ENCODE data around the gene ZNF500. TPM values are rescaled to one million over a fixed set of nuclear protein-coding genes. Genes with fewer than 3 reads are reported as not detected.

The ZNF500 gene
- total and polyA plus RNA-seq, 2 donors = 7.7 to 13.8 TPM

GRCh38 chr16:4713663-4714501 lies 53.1 kb downstream of the ZNF500 start:
- DNase-seq (ENCODE audit: low read depth in 6 of 9, low spot score in 9 of 9) = no peak
- WGBS = 98% methylated on average over 18 of the region's 18 CpGs
- no peaks in the 10 kb centered on the region for H3K27me3 ChIP-seq (ENCODE audit: control insufficient read depth in 2 of 2, insufficient read depth in 1 of 2, low read length in 1 of 2)
- no peaks in the 10 kb centered on the region for H3K9me3 ChIP-seq (ENCODE audit: control insufficient read depth in 2 of 2, insufficient read depth in 1 of 2, low read length in 1 of 2)
- H3K27ac ChIP-seq (ENCODE audit: low read depth in 1 of 2, low read length in 1 of 2) = no peak overlapping the region
- H3K4me3 ChIP-seq (ENCODE audit: low read length in 2 of 2) = no peak overlapping the region
- H3K36me3 ChIP-seq (ENCODE audit: control insufficient read depth in 2 of 2, insufficient read depth in 2 of 2, low read length in 1 of 2) = peaks cover 12 to 18% of the 10 kb centered on the region in 2 donors
- no peaks in the 10 kb centered on the region for H3K4me1 ChIP-seq (ENCODE audit: control insufficient read depth in 2 of 2, insufficient read depth in 2 of 2, low read length in 2 of 2)

GRCh38 chr16:4709481-4709880 lies 57.5 kb downstream of the ZNF500 start:
- H3K27me3 ChIP-seq (ENCODE audit: control insufficient read depth in 2 of 2, insufficient read depth in 1 of 2, low read length in 1 of 2) = no peaks in the 10 kb centered on the region
- H3K9me3 ChIP-seq (ENCODE audit: control insufficient read depth in 2 of 2, insufficient read depth in 1 of 2, low read length in 1 of 2) = no peaks in the 10 kb centered on the region
- DNase-seq (ENCODE audit: low read depth in 6 of 9, low spot score in 9 of 9) = no peak
- H3K36me3 ChIP-seq (ENCODE audit: control insufficient read depth in 2 of 2, insufficient read depth in 2 of 2, low read length in 1 of 2) = peaks cover 8 to 21% of the 10 kb centered on the region in 2 donors
- H3K4me3 ChIP-seq (ENCODE audit: low read length in 2 of 2) = no peak overlapping the region
- H3K4me1 ChIP-seq (ENCODE audit: control insufficient read depth in 2 of 2, insufficient read depth in 2 of 2, low read length in 2 of 2) = no peaks in the 10 kb centered on the region
- WGBS = 97% methylated on average over 4 of the region's 4 CpGs
- H3K27ac ChIP-seq (ENCODE audit: low read depth in 1 of 2, low read length in 1 of 2) = no peak overlapping the region

GRCh38 chr16:4706871-4707270 lies 60.1 kb downstream of the ZNF500 start:
- no peak for DNase-seq (ENCODE audit: low read depth in 6 of 9, low spot score in 9 of 9)
- H3K36me3 ChIP-seq (ENCODE audit: control insufficient read depth in 2 of 2, insufficient read depth in 2 of 2, low read length in 1 of 2) = peaks cover 16 to 28% of the 10 kb centered on the region in 2 donors
- H3K27ac ChIP-seq (ENCODE audit: low read depth in 1 of 2, low read length in 1 of 2) = no peak overlapping the region
- H3K4me3 ChIP-seq (ENCODE audit: low read length in 2 of 2) = no peak overlapping the region
- H3K4me1 ChIP-seq (ENCODE audit: control insufficient read depth in 2 of 2, insufficient read depth in 2 of 2, low read length in 2 of 2) = no peaks in the 10 kb centered on the region
- H3K27me3 ChIP-seq (ENCODE audit: control insufficient read depth in 2 of 2, insufficient read depth in 1 of 2, low read length in 1 of 2) = no peaks in the 10 kb centered on the region
- 96% methylated on average over 7 of the region's 7 CpGs for WGBS
- H3K9me3 ChIP-seq (ENCODE audit: control insufficient read depth in 2 of 2, insufficient read depth in 1 of 2, low read length in 1 of 2) = no peaks in the 10 kb centered on the region

GRCh38 chr16:4704913-4705312 lies 62.0 kb downstream of the ZNF500 start:
- H3K36me3 ChIP-seq (ENCODE audit: control insufficient read depth in 2 of 2, insufficient read depth in 2 of 2, low read length in 1 of 2) = peaks cover 30 to 41% of the 10 kb centered on the region in 2 donors
- no peaks in the 10 kb centered on the region for H3K9me3 ChIP-seq (ENCODE audit: control insufficient read depth in 2 of 2, insufficient read depth in 1 of 2, low read length in 1 of 2)
- 98% methylated on average over 14 of the region's 14 CpGs for WGBS
- no peaks in the 10 kb centered on the region for H3K4me1 ChIP-seq (ENCODE audit: control insufficient read depth in 2 of 2, insufficient read depth in 2 of 2, low read length in 2 of 2)
- DNase-seq (ENCODE audit: low read depth in 6 of 9, low spot score in 9 of 9) = no peak
- H3K4me3 ChIP-seq (ENCODE audit: low read length in 2 of 2) = no peak overlapping the region
- H3K27ac ChIP-seq (ENCODE audit: low read depth in 1 of 2, low read length in 1 of 2) = no peak overlapping the region
- H3K27me3 ChIP-seq (ENCODE audit: control insufficient read depth in 2 of 2, insufficient read depth in 1 of 2, low read length in 1 of 2) = no peaks in the 10 kb centered on the region

GRCh38 chr16:4704491-4704890 lies 62.5 kb downstream of the ZNF500 start:
- H3K4me3 ChIP-seq (ENCODE audit: low read length in 2 of 2) = no peak overlapping the region
- 94% methylated on average over 8 of the region's 8 CpGs for WGBS
- no peaks in the 10 kb centered on the region for H3K4me1 ChIP-seq (ENCODE audit: control insufficient read depth in 2 of 2, insufficient read depth in 2 of 2, low read length in 2 of 2)
- no peak overlapping the region for H3K27ac ChIP-seq (ENCODE audit: low read depth in 1 of 2, low read length in 1 of 2)
- no peak for DNase-seq (ENCODE audit: low read depth in 6 of 9, low spot score in 9 of 9)
- H3K9me3 ChIP-seq (ENCODE audit: control insufficient read depth in 2 of 2, insufficient read depth in 1 of 2, low read length in 1 of 2) = no peaks in the 10 kb centered on the region
- H3K36me3 ChIP-seq (ENCODE audit: control insufficient read depth in 2 of 2, insufficient read depth in 2 of 2, low read length in 1 of 2) = peaks cover 32 to 41% of the 10 kb centered on the region in 2 donors
- no peaks in the 10 kb centered on the region for H3K27me3 ChIP-seq (ENCODE audit: control insufficient read depth in 2 of 2, insufficient read depth in 1 of 2, low read length in 1 of 2)

- no peaks in the 10 kb centered on the region for H3K27me3 ChIP-seq (ENCODE audit: control insufficient read depth in 2 of 2, insufficient read depth in 1 of 2, low read length in 1 of 2)
- WGBS = 50% methylated on average over 7 of the region's 7 CpGs
- H3K4me1 ChIP-seq (ENCODE audit: control insufficient read depth in 2 of 2, insufficient read depth in 2 of 2, low read length in 2 of 2) = no peaks in the 10 kb centered on the region
- no peak overlapping the region for H3K4me3 ChIP-seq (ENCODE audit: low read length in 2 of 2)
- H3K9me3 ChIP-seq (ENCODE audit: control insufficient read depth in 2 of 2, insufficient read depth in 1 of 2, low read length in 1 of 2) = no peaks in the 10 kb centered on the region
- H3K36me3 ChIP-seq (ENCODE audit: control insufficient read depth in 2 of 2, insufficient read depth in 2 of 2, low read length in 1 of 2) = peaks cover 38 to 46% of the 10 kb centered on the region in 2 donors
- H3K27ac ChIP-seq (ENCODE audit: low read depth in 1 of 2, low read length in 1 of 2) = no peak overlapping the region
- no peak for DNase-seq (ENCODE audit: low read depth in 6 of 9, low spot score in 9 of 9)
Measured at GRCh38 chr16:4703906-4704305, 63.1 kb downstream of the ZNF500 start.

- Histone ChIP-seq H3K27me3 (ENCODE audit: control insufficient read depth in 2 of 2, insufficient read depth in 1 of 2, low read length in 1 of 2) (no peaks in the 10 kb centered on the region), H3K36me3 (ENCODE audit: control insufficient read depth in 2 of 2, insufficient read depth in 2 of 2, low read length in 1 of 2) (peaks cover 49 to 55% of the 10 kb centered on the region in 2 donors), H3K4me3 (ENCODE audit: low read length in 2 of 2) (no peak overlapping the region), H3K9me3 (ENCODE audit: control insufficient read depth in 2 of 2, insufficient read depth in 1 of 2, low read length in 1 of 2) (no peaks in the 10 kb centered on the region), H3K27ac (ENCODE audit: low read depth in 1 of 2, low read length in 1 of 2) (no peak overlapping the region), H3K4me1 (ENCODE audit: control insufficient read depth in 2 of 2, insufficient read depth in 2 of 2, low read length in 2 of 2) (no peaks in the 10 kb centered on the region)
- 97% methylated on average over 7 of the region's 7 CpGs for WGBS
- DNase-seq (ENCODE audit: low read depth in 6 of 9, low spot score in 9 of 9) = no peak
Measured at GRCh38 chr16:4702466-4702808, 64.5 kb downstream of the ZNF500 start.

- Histone ChIP-seq H3K27ac (ENCODE audit: low read depth in 1 of 2, low read length in 1 of 2) (no peak overlapping the region), H3K4me1 (ENCODE audit: control insufficient read depth in 2 of 2, insufficient read depth in 2 of 2, low read length in 2 of 2) (no peaks in the 10 kb centered on the region), H3K9me3 (ENCODE audit: control insufficient read depth in 2 of 2, insufficient read depth in 1 of 2, low read length in 1 of 2) (no peaks in the 10 kb centered on the region), H3K4me3 (ENCODE audit: low read length in 2 of 2) (no peak overlapping the region), H3K27me3 (ENCODE audit: control insufficient read depth in 2 of 2, insufficient read depth in 1 of 2, low read length in 1 of 2) (no peaks in the 10 kb centered on the region), H3K36me3 (ENCODE audit: control insufficient read depth in 2 of 2, insufficient read depth in 2 of 2, low read length in 1 of 2) (peaks cover 55 to 58% of the 10 kb centered on the region in 2 donors)
- no peak for DNase-seq (ENCODE audit: low read depth in 6 of 9, low spot score in 9 of 9)
- WGBS = 96% methylated on average over 17 of the region's 17 CpGs
Measured at GRCh38 chr16:4701791-4702465, 65.0 kb downstream of the ZNF500 start.

GRCh38 chr16:4700997-4701743 lies 65.8 kb downstream of the ZNF500 start:
- Histone ChIP-seq H3K36me3 (ENCODE audit: control insufficient read depth in 2 of 2, insufficient read depth in 2 of 2, low read length in 1 of 2) (peaks cover 59 to 63% of the 10 kb centered on the region in 2 donors), H3K9me3 (ENCODE audit: control insufficient read depth in 2 of 2, insufficient read depth in 1 of 2, low read length in 1 of 2) (no peaks in the 10 kb centered on the region), H3K27me3 (ENCODE audit: control insufficient read depth in 2 of 2, insufficient read depth in 1 of 2, low read length in 1 of 2) (no peaks in the 10 kb centered on the region), H3K4me3 (ENCODE audit: low read length in 2 of 2) (no peak overlapping the region), H3K27ac (ENCODE audit: low read depth in 1 of 2, low read length in 1 of 2) (no peak overlapping the region), H3K4me1 (ENCODE audit: control insufficient read depth in 2 of 2, insufficient read depth in 2 of 2, low read length in 2 of 2) (no peaks in the 10 kb centered on the region)
- no peak for DNase-seq (ENCODE audit: low read depth in 6 of 9, low spot score in 9 of 9)
- WGBS = 95% methylated on average over 33 of the region's 33 CpGs
